ENCODE data around the gene SKI. TPM values are rescaled to one million over a fixed set of nuclear protein-coding genes. Genes with fewer than 3 reads are reported as not detected.

Gene SKI
- total and polyA plus RNA-seq, 2 experiments from 2014 or later = 9.3 to 66.8 TPM

GRCh38 chr1:2346691-2347408 lies 118.7 kb downstream of the SKI start:
- peaks cover 5% of the 10 kb centered on the region; the same call in 2 of the 3 replicates for H3K4me1 Mint-ChIP-seq
- no peak for ATAC-seq
- no peak overlapping the region for H3K4me3 ChIP-seq
- H3K27me3 Mint-ChIP-seq (ENCODE audit: insufficient read depth, low read depth, poor library complexity) = peaks cover 8% of the 10 kb centered on the region
- H3K4me1 ChIP-seq (ENCODE audit: insufficient read depth) = no peaks in the 10 kb centered on the region
- TF ChIP-seq ZNF331 (CRISPR knock-in tag; IDR thresholded peaks at IDR 0.05; ENCODE audit: low read depth) (no peak), CTCF (conservative IDR thresholded peaks at IDR 0.05; ENCODE audit: low read depth in 2 of 2) (no peak), NANOG (IDR thresholded peaks at IDR 0.05; ENCODE audit: borderline replicate concordance) (no peak), REST (IDR thresholded peaks at IDR 0.05; ENCODE audit: unreplicated experiment) (no peak), POLR2AphosphoS5 (IDR thresholded peaks at IDR 0.05; ENCODE audit: low read depth) (no peak), ZNF114 (CRISPR knock-in tag; IDR thresholded peaks at IDR 0.05) (no peak), CREB1 (CRISPR knock-in tag; IDR thresholded peaks at IDR 0.05; ENCODE audit: low read depth) (no peak), ETS1 (IDR thresholded peaks at IDR 0.05) (no peak), ZNF462 (CRISPR knock-in tag; IDR thresholded peaks at IDR 0.05) (no peak), JUNB (IDR thresholded peaks at IDR 0.05; ENCODE audit: unreplicated experiment) (no peak), EZH2phosphoT487 (IDR thresholded peaks at IDR 0.05; ENCODE audit: unreplicated experiment) (no peak)
- DNase-seq (ENCODE audit: low spot score) = no peak
- no peaks in the 10 kb centered on the region for H3K9me2 ChIP-seq (ENCODE audit: insufficient read depth)
- H3K36me3 ChIP-seq (ENCODE audit: insufficient read depth) = no peaks in the 10 kb centered on the region
- H2AFZ ChIP-seq = no peak overlapping the region
- H3K27ac Mint-ChIP-seq = no peak overlapping the region
- H3K4me2 ChIP-seq = no peak overlapping the region
- 0 out of 2 replicates have a peak, but pooled peaks cover 3% of the 10 kb centered on the region for H3F3A ChIP-seq (replicated peaks; ENCODE audit: low read depth)
- H3K9me3 Mint-ChIP-seq = peaks cover 3% of the 10 kb centered on the region; the same call in 1 of the 3 replicates
- H3K36me3 Mint-ChIP-seq (ENCODE audit: low read depth) = no peaks in the 10 kb centered on the region; the same call in 2 of the 3 replicates
- no peaks in the 10 kb centered on the region for H3K27me3 ChIP-seq (ENCODE audit: insufficient read depth)
- no peaks in the 10 kb centered on the region for H3K79me2 ChIP-seq (replicated peaks; ENCODE audit: insufficient read depth)
- no peaks in the 10 kb centered on the region for H4K20me1 ChIP-seq (replicated peaks; ENCODE audit: insufficient read depth)
- H3K27ac ChIP-seq (ENCODE audit: low read depth) = no peak overlapping the region
- H3K4me3 Mint-ChIP-seq = no peak overlapping the region

Data from GM23338 (cell line).